A673 (cell line): ENCODE measurements around the gene COA7. TPM values are rescaled to one million over a fixed set of nuclear protein-coding genes. Genes with fewer than 3 reads are reported as not detected.

Experiments
- BruUV-seq: library from RNA; stranded (reverse); fragments of 400-500 nt; replicated peaks from 2 replicates; lab custom pipeline; 2021; lab: Mats Ljungman, UMichigan
- CTCF ChIA-PET: fragments of 300-600 bp; sonication (Branson Sonifier 250); formaldehyde crosslinking; loops from one replicate; lab custom pipeline; 2022; ENCODE audit warnings: antibody characterized with exemption; lab: Charles Lee
- POLR2A ChIA-PET: fragments of 300-600 bp; sonication (Branson Sonifier 250); formaldehyde crosslinking; loops from one replicate; lab custom pipeline; 2022; ENCODE audit warnings: antibody characterized with exemption; ENCODE audit not compliant: low non-redundant PET; lab: Charles Lee
- DNase-seq: peaks from one replicate; pipeline ENCODE4 v3.0.0-alpha.2; 2015; ENCODE audit warnings: low spot score
- H3K27ac ChIP-seq: fragments of 200-600 bp; sonication (generic); 2 replicates; pipeline ENCODE4 v1.5.1; 2016; ENCODE audit warnings: mixed run types, low read depth, mild to moderate bottlenecking, mixed read lengths, antibody characterized with exemption, low read length; ENCODE audit not compliant: poor library complexity, severe bottlenecking
- H3K27me3 ChIP-seq: fragments of 200-600 bp; sonication (generic); replicated peaks from 2 replicates; pipeline ENCODE4 v1.6.1; 2017; ENCODE audit warnings: mixed run types, low read depth, mild to moderate bottlenecking, mixed read lengths, antibody characterized with exemption, low read length; ENCODE audit not compliant: insufficient read depth, poor library complexity
- H3K36me3 ChIP-seq: fragments of 200-600 bp; sonication (generic); 2 replicates; pipeline ENCODE4 v1.6.1; 2016; ENCODE audit warnings: mixed run types, mild to moderate bottlenecking, mixed read lengths, antibody characterized with exemption, low read length; ENCODE audit not compliant: insufficient read depth, poor library complexity, severe bottlenecking
- H3K4me1 ChIP-seq: fragments of 200-600 bp; sonication (generic); 2 replicates; pipeline ENCODE4 v1.6.1; 2017; ENCODE audit warnings: mixed run types, mild to moderate bottlenecking, mixed read lengths, antibody characterized with exemption, low read length; ENCODE audit not compliant: insufficient read depth, poor library complexity, severe bottlenecking
- H3K4me3 ChIP-seq: fragments of 200-600 bp; sonication (generic); 2 replicates; pipeline ENCODE4 v1.5.1; 2016; ENCODE audit warnings: low read depth, mixed run types, mild to moderate bottlenecking, mixed read lengths, low read length; ENCODE audit not compliant: poor library complexity, severe bottlenecking
- H3K9me3 ChIP-seq: fragments of 200-600 bp; sonication (generic); 2 replicates; pipeline ENCODE4 v1.6.1; 2016; ENCODE audit warnings: mixed run types, low read depth, mild to moderate bottlenecking, mixed read lengths, antibody characterized with exemption, low read length; ENCODE audit not compliant: poor library complexity, severe bottlenecking
- EZH2 ChIP-seq: fragments of 200-600 bp; sonication (generic); IDR thresholded peaks from 2 replicates; pipeline ENCODE4 v1.6.1; 2017; ENCODE audit warnings: borderline replicate concordance, low read depth, mild to moderate bottlenecking, mixed read lengths, antibody characterized with exemption, low read length; ENCODE audit not compliant: poor library complexity, severe bottlenecking
- intact Hi-C: fragments of 100-400 bp; cut with micrococcal nuclease; formaldehyde crosslinking; loops from one replicate; pipeline ENCODE4 v1.10.0; 2022; ENCODE audit not compliant: unreplicated experiment
- total RNA-seq: library from RNA; stranded (reverse); gene quantifications from 2 replicates; pipeline ENCODE4 v1.2.3, GENCODE V29; 2021
- TF ChIP-seq, protein P1 (sequence below): fragments of 300-800, 200-600 bp; sonication (generic); conservative IDR thresholded peaks from 2 replicates; pipeline ENCODE4 v1.5.1; 2017; ENCODE audit warnings: low read depth, mild to moderate bottlenecking, antibody characterized with exemption, low read length, moderate library complexity, mixed read lengths

Gene COA7
- total RNA-seq, 1 experiment from 2014 or later = 53.4 TPM

DNA sequence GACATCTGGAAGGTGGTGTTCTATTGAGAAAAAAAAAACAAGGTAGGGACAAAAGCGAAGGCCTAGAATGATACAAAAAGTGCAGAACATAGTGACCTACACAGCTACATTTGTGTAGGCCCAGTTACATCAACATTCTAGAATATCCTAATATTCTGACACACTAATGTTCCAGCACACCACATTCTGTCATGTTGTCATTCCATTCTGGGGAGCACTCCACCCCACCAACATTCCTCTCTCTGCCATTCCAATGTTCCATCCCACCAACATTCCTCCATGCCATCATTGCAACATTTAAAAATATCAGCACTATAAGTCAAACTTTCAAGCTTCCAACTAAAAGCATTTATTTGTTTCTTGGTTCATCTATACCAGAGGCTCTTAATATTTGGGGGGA is 28.5 kb downstream of the COA7 start:
- DNase-seq = no peak
- peaks cover 18% of the 10 kb centered on the region for H3K4me1 ChIP-seq
- no peaks in the 10 kb centered on the region for H3K36me3 ChIP-seq
- intact Hi-C loops = no loop called here
- no TSS peak for BruUV-seq
- TF ChIP-seq, protein P1, sequence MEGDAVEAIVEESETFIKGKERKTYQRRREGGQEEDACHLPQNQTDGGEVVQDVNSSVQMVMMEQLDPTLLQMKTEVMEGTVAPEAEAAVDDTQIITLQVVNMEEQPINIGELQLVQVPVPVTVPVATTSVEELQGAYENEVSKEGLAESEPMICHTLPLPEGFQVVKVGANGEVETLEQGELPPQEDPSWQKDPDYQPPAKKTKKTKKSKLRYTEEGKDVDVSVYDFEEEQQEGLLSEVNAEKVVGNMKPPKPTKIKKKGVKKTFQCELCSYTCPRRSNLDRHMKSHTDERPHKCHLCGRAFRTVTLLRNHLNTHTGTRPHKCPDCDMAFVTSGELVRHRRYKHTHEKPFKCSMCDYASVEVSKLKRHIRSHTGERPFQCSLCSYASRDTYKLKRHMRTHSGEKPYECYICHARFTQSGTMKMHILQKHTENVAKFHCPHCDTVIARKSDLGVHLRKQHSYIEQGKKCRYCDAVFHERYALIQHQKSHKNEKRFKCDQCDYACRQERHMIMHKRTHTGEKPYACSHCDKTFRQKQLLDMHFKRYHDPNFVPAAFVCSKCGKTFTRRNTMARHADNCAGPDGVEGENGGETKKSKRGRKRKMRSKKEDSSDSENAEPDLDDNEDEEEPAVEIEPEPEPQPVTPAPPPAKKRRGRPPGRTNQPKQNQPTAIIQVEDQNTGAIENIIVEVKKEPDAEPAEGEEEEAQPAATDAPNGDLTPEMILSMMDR = no peak
- no peak for TF ChIP-seq EZH2
- no peaks in the 10 kb centered on the region for H3K27me3 ChIP-seq
- no peak overlapping the region for H3K4me3 ChIP-seq
- CTCF ChIA-PET = no interaction called here
- H3K9me3 ChIP-seq = no peaks in the 10 kb centered on the region
- POLR2A ChIA-PET = no interaction called here
- H3K27ac ChIP-seq = no peak overlapping the region

DNA sequence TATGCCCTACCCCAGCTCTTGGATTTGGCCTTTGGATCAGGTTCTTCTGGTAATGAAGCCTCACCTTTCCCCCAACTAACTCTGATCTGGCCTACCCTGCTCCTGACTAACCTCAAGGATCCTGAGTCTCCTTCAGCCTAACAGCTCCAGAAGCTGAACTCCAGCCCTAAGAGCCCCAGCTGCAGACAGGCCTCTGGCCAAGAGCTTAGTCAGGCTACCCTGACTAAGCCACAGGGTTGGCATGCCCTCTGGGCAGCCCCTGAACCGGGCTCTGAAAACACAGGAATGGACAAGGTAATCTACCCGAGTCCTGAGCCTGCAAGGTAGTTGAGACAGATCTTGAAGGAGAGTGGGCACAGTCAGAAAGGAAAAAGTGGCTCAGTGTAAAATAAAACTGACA is 29.4 kb downstream of the COA7 start:
- Histone ChIP-seq H3K27me3 (no peaks in the 10 kb centered on the region), H3K4me3 (no peak overlapping the region), H3K36me3 (no peaks in the 10 kb centered on the region), H3K4me1 (peaks cover 14% of the 10 kb centered on the region), H3K27ac (no peak overlapping the region), H3K9me3 (no peaks in the 10 kb centered on the region)
- CTCF ChIA-PET = no interaction called here
- intact Hi-C loops = no loop called here
- no TSS peak for BruUV-seq
- no peak for TF ChIP-seq EZH2
- TF ChIP-seq, protein P1 = no peak
- POLR2A ChIA-PET = no interaction called here
- no peak for DNase-seq

DNA sequence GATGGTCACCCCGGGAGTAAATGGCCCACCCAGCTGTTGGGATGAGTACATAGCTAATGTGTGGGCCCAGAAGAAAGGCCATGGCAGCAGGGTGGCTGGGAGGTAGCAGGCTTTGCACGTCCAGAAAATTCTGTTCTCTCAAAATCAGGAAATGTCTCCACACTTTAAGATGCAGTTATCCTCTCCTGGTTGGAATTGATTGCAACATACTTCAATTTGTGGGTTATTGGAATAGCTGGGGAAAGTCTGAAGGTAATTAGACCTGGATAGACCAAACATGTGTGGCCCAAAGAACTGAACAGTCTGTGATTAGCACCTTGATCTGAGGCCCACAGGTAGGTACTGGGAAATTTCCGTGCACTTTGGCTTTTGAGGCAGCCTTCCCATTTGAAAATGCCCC is 30.2 kb downstream of the COA7 start:
- no TSS peak for BruUV-seq

More for the DNA sequence above, 30.2 kb downstream of the COA7 start:
- Histone ChIP-seq H3K27ac (no peak overlapping the region), H3K9me3 (no peaks in the 10 kb centered on the region), H3K4me1 (peaks cover 18% of the 10 kb centered on the region), H3K4me3 (no peak overlapping the region), H3K27me3 (no peaks in the 10 kb centered on the region), H3K36me3 (no peaks in the 10 kb centered on the region)
- no peak for DNase-seq
- TF ChIP-seq, protein P1 = no peak
- no peak for TF ChIP-seq EZH2
- ChIA-PET CTCF (interaction anchor here (0.6 kb wide), 1 partner anchor 28 kb away, joined by 3 read pairs; no protein-coding TSS in a partner anchor), POLR2A (no interaction called here)
- intact Hi-C loops = no loop called here
